HG02571 (cell line): ENCODE results near the gene TSKU.

Source experiments
- ATAC-seq: cut with Tn5 transposase; IDR thresholded peaks from one replicate; pipeline ENCODE4 v1.9.1; 2021; ENCODE audit warnings: mild to moderate bottlenecking, moderate library complexity; ENCODE audit not compliant: unreplicated experiment

The TSKU gene

GRCh38 chr11:76769645-76770586 is 13.2 kb upstream of the TSKU start:
- ATAC-seq, result no peak

- no peak for ATAC-seq
Observed at GRCh38 chr11:76770642-76771445, 12.3 kb upstream of the TSKU start.

- no peak for ATAC-seq
Observed at GRCh38 chr11:76771446-76772099, 11.6 kb upstream of the TSKU start.

- no peak for ATAC-seq
Observed at GRCh38 chr11:76772100-76772782, 10.9 kb upstream of the TSKU start.

- no peak for ATAC-seq
Observed at GRCh38 chr11:76772783-76773106, 10.4 kb upstream of the TSKU start.

- no peak for ATAC-seq
Observed at GRCh38 chr11:76773921-76774361, 9.2 kb upstream of the TSKU start.

GRCh38 chr11:76776472-76776871 is 6.7 kb upstream of the TSKU start:
- ATAC-seq, result no peak

GRCh38 chr11:76777305-76777704 is 5.9 kb upstream of the TSKU start:
- no peak for ATAC-seq

- no peak for ATAC-seq
Observed at GRCh38 chr11:76777876-76778275, 5.3 kb upstream of the TSKU start.

- no peak for ATAC-seq
Observed at GRCh38 chr11:76778874-76779273, 4.3 kb upstream of the TSKU start.

GRCh38 chr11:76781046-76781801 is 1.9 kb upstream of the TSKU start:
- no peak for ATAC-seq

- no peak for ATAC-seq
Observed at GRCh38 chr11:76781807-76782530, 1.2 kb upstream of the TSKU start.

GRCh38 chr11:76782531-76783293 is 444 bp upstream of the TSKU start:
- no peak for ATAC-seq

GRCh38 chr11:76783896-76784813 is 999 bp downstream of the TSKU start:
- ATAC-seq, result no peak

- no peak for ATAC-seq
Observed at GRCh38 chr11:76785513-76785912, 2.4 kb downstream of the TSKU start.

- no peak for ATAC-seq
Observed at GRCh38 chr11:76786016-76786415, 2.9 kb downstream of the TSKU start.

GRCh38 chr11:76786441-76787014 is 3.4 kb downstream of the TSKU start:
- ATAC-seq, result no peak
